Neural cell (in vitro differentiated cells): Measurements from ENCODE around the gene PRR14. TPM values are rescaled to one million over a fixed set of nuclear protein-coding genes. Genes with fewer than 3 reads are reported as not detected.
A peak's percentile ranks its signal among the peaks of the same experiment; 100 is the strongest.

Experiments used
- H2AFZ ChIP-seq: fragments of 200-600, 300-800 bp; sonication (generic), shearing (Covaris generic); 2 replicates; pipeline ENCODE4 v1.6.0; 2014; ENCODE audit warnings: low read depth, mild to moderate bottlenecking, antibody characterized with exemption, low read length, moderate library complexity
- H3F3A ChIP-seq: fragments of 200-600 bp; shearing (Covaris generic); 2 replicates; pipeline ENCODE4 v1.6.1; 2016; ENCODE audit warnings: mild to moderate bottlenecking, moderate library complexity, mixed read lengths, antibody characterized with exemption, low read length; ENCODE audit not compliant: insufficient read depth, poor library complexity, severe bottlenecking
- H3K27ac ChIP-seq: fragments of 200-600, 300-800 bp; sonication (generic), shearing (Covaris generic); 2 replicates; pipeline ENCODE4 v1.5.1; 2014; ENCODE audit warnings: mild to moderate bottlenecking, low read length, moderate library complexity
- H3K27me3 ChIP-seq: fragments of 300-800, 200-600 bp; sonication (generic), shearing (Covaris generic); 2 replicates; pipeline ENCODE4 v1.6.0; 2014; ENCODE audit warnings: mild to moderate bottlenecking, low read depth, low read length, moderate library complexity; ENCODE audit not compliant: insufficient read depth
- H3K36me3 ChIP-seq: fragments of 300-800, 200-600 bp; sonication (generic), shearing (Covaris generic); 2 replicates; pipeline ENCODE4 v1.5.1; 2014; ENCODE audit warnings: mild to moderate bottlenecking, antibody characterized with exemption, low read length, moderate library complexity; ENCODE audit not compliant: insufficient read depth
- H3K4me2 ChIP-seq: fragments of 300-800, 200-600 bp; sonication (generic), shearing (Covaris generic); 2 replicates; pipeline ENCODE4 v1.6.0; 2014; ENCODE audit warnings: mild to moderate bottlenecking, low read length
- H3K4me3 ChIP-seq: fragments of 300-800, 200-600 bp; sonication (generic), shearing (Covaris generic); 2 replicates; pipeline ENCODE4 v1.5.1; 2014; ENCODE audit warnings: mild to moderate bottlenecking, low read length, moderate library complexity
- H3K79me2 ChIP-seq: fragments of 200-600 bp; shearing (Covaris generic); replicated peaks from 2 replicates; pipeline ENCODE4 v1.6.0; 2014; ENCODE audit warnings: mild to moderate bottlenecking, low read length, moderate library complexity; ENCODE audit not compliant: insufficient read depth
- H3K9ac ChIP-seq: fragments of 300-800, 200-600 bp; sonication (generic), shearing (Covaris generic); 2 replicates; pipeline ENCODE4 v1.6.1; 2016; ENCODE audit warnings: mild to moderate bottlenecking, low read length, mixed read lengths
- H3K9me2 ChIP-seq: fragments of 200-600 bp; shearing (Covaris generic); 2 replicates; pipeline ENCODE4 v1.6.1; 2016; ENCODE audit warnings: mild to moderate bottlenecking, low read length, mixed read lengths; ENCODE audit not compliant: insufficient read depth
- H3K9me3 ChIP-seq: fragments of 200-600, 300-800 bp; sonication (generic), shearing (Covaris generic); 2 replicates; pipeline ENCODE4 v1.6.1; 2016; ENCODE audit warnings: mild to moderate bottlenecking, mixed run types, low read length, moderate library complexity, mixed read lengths
- H4K20me1 ChIP-seq: fragments of 200-600 bp; shearing (Covaris generic); 2 replicates; pipeline ENCODE4 v1.6.1; 2016; ENCODE audit warnings: mild to moderate bottlenecking, mixed run types; ENCODE audit not compliant: insufficient read depth
- EP300 ChIP-seq: fragments of 450-650 bp; conservative IDR thresholded peaks from 2 replicates; pipeline ENCODE4 v1.6.1; 2014; ENCODE audit warnings: antibody characterized with exemption, mild to moderate bottlenecking, moderate library complexity; ENCODE audit not compliant: poor library complexity, severe bottlenecking
- EZH2 ChIP-seq: fragments of 200-600, 300-800 bp; shearing (Covaris generic), sonication (generic); IDR thresholded peaks from 2 replicates; pipeline ENCODE4 v1.6.1; 2014; ENCODE audit warnings: antibody characterized with exemption, low read length, borderline replicate concordance, mild to moderate bottlenecking; ENCODE audit not compliant: insufficient read depth, poor library complexity, severe bottlenecking
- MXI1 ChIP-seq: fragments of 450-650 bp; conservative IDR thresholded peaks from 2 replicates; pipeline ENCODE4 v1.6.1; 2014; ENCODE audit warnings: antibody characterized with exemption, mild to moderate bottlenecking; ENCODE audit not compliant: poor library complexity, severe bottlenecking
- POLR2AphosphoS5 ChIP-seq: IDR thresholded peaks from 2 replicates; pipeline ENCODE4 v1.6.1; 2012
- RAD21 ChIP-seq: fragments of 450-650 bp; conservative IDR thresholded peaks from 2 replicates; pipeline ENCODE4 v1.6.1; 2014; ENCODE audit warnings: antibody characterized with exemption, mild to moderate bottlenecking, moderate library complexity
- SMC3 ChIP-seq: fragments of 450-650 bp; conservative IDR thresholded peaks from 2 replicates; pipeline ENCODE4 v1.6.1; 2014; ENCODE audit warnings: antibody characterized with exemption, mild to moderate bottlenecking, moderate library complexity; ENCODE audit not compliant: poor library complexity
- TAF1 ChIP-seq: IDR thresholded peaks from 2 replicates; pipeline ENCODE4 v1.6.1; 2012; ENCODE audit warnings: low read depth
- polyA plus RNA-seq: library from polyadenylated mRNA; depleted of rRNA; stranded (reverse); fragments of >200 nt; gene quantifications from 2 replicates; pipeline ENCODE4 v1.2.3, GENCODE V29; 2014
- TF ChIP-seq, protein P1 (sequence below): fragments of 450-650 bp; IDR thresholded peaks from 2 replicates; pipeline ENCODE4 v1.5.1; 2014; ENCODE audit warnings: antibody characterized with exemption, mild to moderate bottlenecking, moderate library complexity; ENCODE audit not compliant: poor library complexity, severe bottlenecking
- TF ChIP-seq, protein P2 (sequence below): IDR thresholded peaks from 2 replicates; pipeline ENCODE4 v1.6.1; 2012; ENCODE audit warnings: borderline replicate concordance

The PRR14 gene
- polyA plus RNA-seq, 1 donor from 2014 or later, result 23.3 TPM

DNA sequence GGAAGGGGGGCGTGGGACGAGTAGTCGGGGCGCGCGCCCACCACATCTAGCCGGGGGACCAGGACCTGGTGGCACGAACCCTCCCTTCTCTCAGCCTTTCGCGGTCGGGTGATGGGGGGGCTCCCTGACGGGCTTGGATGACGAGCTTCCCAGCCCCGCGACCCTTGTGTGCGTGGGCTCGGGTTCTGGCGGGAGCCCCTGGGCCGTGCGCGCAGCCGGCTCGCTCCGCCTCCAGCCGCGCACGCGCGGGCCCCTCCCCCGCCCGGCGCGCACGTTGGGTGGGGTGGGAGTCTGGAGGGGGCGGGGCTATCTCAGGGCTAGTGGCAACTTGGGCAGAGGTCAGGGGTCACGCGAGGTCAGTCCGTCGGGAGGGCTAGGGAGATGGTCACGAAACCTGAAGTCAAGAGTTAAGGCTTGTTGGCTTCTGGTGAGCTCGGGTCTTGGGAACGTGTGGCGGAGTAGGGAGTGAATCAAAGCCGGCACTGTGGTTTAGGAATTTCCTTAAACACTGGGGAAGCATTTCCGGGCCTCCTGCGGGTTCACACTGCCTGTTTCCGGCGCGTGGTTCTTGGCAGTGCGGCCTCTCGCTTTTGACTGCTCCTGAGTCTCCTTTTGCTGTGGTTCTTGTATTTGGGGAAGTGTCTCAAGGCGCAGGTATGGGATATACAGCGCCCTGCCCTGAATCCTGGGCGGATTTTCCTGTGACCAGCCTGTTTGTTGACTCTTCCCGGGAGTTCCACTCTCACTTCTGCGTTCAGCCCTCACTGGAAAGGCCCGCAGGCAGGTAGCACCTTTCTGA, 48.3 kb downstream of the PRR14 start, which contains the start of gene SRCAP:
Gene SRCAP, plus strand, starts transcription at position 356 of the 799 bp plus-strand sequence. CDS start 1,654 bp downstream, outside the sequence.
- H3F3A ChIP-seq, result no peaks in the 10 kb centered on the region
- H2AFZ ChIP-seq, result peak within 1 kb of the TSS; percentile 88
- peak within 1 kb of the TSS; percentile 93 for H3K4me2 ChIP-seq
- H3K9me2 ChIP-seq, result no peaks in the 10 kb centered on the region
- H3K9ac ChIP-seq, result peak within 1 kb of the TSS; percentile 99
- H3K36me3 ChIP-seq, result peaks cover 2% of the 10 kb centered on the region
- H3K9me3 ChIP-seq, result no peaks in the 10 kb centered on the region
- peak; percentile 76 for TF ChIP-seq POLR2AphosphoS5
- TF ChIP-seq TAF1, result peak; percentile 50
- TF ChIP-seq MXI1, result peak; percentile 72
- TF ChIP-seq, protein P1, sequence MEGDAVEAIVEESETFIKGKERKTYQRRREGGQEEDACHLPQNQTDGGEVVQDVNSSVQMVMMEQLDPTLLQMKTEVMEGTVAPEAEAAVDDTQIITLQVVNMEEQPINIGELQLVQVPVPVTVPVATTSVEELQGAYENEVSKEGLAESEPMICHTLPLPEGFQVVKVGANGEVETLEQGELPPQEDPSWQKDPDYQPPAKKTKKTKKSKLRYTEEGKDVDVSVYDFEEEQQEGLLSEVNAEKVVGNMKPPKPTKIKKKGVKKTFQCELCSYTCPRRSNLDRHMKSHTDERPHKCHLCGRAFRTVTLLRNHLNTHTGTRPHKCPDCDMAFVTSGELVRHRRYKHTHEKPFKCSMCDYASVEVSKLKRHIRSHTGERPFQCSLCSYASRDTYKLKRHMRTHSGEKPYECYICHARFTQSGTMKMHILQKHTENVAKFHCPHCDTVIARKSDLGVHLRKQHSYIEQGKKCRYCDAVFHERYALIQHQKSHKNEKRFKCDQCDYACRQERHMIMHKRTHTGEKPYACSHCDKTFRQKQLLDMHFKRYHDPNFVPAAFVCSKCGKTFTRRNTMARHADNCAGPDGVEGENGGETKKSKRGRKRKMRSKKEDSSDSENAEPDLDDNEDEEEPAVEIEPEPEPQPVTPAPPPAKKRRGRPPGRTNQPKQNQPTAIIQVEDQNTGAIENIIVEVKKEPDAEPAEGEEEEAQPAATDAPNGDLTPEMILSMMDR, result no peak
- no peak for TF ChIP-seq EP300
- no peak for TF ChIP-seq RAD21
- H4K20me1 ChIP-seq, result peaks cover 2% of the 10 kb centered on the region
- H3K27ac ChIP-seq, result peak within 1 kb of the TSS; percentile 100
- peak within 1 kb of the TSS; percentile 98 for H3K4me3 ChIP-seq
- H3K27me3 ChIP-seq, result no peaks in the 10 kb centered on the region
- peaks cover 29% of the 10 kb centered on the region for H3K79me2 ChIP-seq

DNA sequence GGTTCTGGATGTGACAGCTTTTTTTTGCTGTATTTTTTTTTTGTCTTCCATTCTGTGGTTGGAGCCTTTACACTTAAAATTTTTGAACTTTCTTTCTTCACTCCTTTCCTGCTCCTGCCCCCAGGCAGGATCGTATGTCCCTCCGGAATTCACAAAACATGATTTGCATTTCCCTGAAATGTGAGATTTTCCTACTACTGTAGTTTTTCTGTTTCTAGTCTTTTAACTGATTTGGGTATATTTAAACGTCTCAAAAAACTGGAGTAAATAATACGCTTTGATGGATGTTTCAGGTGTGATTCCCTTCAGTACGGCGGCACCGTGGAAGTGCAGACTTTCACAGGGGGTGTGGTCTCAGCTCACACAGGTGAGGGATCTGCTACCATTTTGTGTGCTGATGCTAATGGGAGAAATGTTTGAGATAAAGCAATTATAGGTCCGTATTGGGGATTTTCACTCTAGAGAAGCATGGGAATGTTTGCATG, 48.9 kb downstream of the PRR14 start:
- TF ChIP-seq RAD21, result no peak
- Histone ChIP-seq H3F3A (no peaks in the 10 kb centered on the region), H3K9ac (peak overlapping the region; percentile 99), H3K27me3 (no peaks in the 10 kb centered on the region), H3K9me2 (no peaks in the 10 kb centered on the region), H3K36me3 (peaks cover 5% of the 10 kb centered on the region), H3K79me2 (peaks cover 29% of the 10 kb centered on the region), H3K4me2 (peak overlapping the region; percentile 93), H3K9me3 (no peaks in the 10 kb centered on the region), H3K27ac (peak overlapping the region; percentile 100), H4K20me1 (peaks cover 2% of the 10 kb centered on the region), H2AFZ (no peak overlapping the region), H3K4me3 (peak overlapping the region; percentile 98)

DNA sequence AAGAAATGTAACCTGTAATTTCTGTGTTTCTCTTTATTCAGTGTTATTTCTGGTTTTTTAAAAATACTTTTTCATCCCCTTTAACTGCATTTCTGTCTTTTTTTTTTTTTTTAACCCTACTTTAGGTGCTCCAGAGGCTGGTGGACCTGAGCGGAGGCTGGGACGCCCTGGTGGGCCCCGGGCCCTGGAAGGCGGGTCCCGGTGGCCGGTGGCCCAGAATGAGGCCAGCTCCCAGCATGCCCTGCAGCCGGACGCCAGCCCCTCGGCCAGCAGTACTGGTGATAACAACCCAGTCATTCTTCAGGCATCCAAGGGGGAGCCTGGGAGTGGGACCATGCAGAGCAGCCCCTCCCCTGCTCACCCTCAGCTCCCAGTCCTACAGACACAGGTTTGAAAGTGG, 49.7 kb downstream of the PRR14 start:
- Histone ChIP-seq H3K9me2 (no peaks in the 10 kb centered on the region), H3K9me3 (no peaks in the 10 kb centered on the region), H4K20me1 (peaks cover 2% of the 10 kb centered on the region), H3K4me2 (no peak overlapping the region), H2AFZ (no peak overlapping the region), H3F3A (no peaks in the 10 kb centered on the region), H3K36me3 (peaks cover 5% of the 10 kb centered on the region), H3K4me3 (peak overlapping the region; percentile 98), H3K79me2 (peaks cover 29% of the 10 kb centered on the region), H3K9ac (no peak overlapping the region), H3K27ac (no peak overlapping the region), H3K27me3 (no peaks in the 10 kb centered on the region)
- no peak for TF ChIP-seq POLR2AphosphoS5
- no peak for TF ChIP-seq RAD21
- no peak for TF ChIP-seq SMC3
- TF ChIP-seq EP300, result no peak
- TF ChIP-seq, protein P1, result no peak
- TF ChIP-seq EZH2, result no peak
- TF ChIP-seq MXI1, result no peak
- TF ChIP-seq, protein P2, sequence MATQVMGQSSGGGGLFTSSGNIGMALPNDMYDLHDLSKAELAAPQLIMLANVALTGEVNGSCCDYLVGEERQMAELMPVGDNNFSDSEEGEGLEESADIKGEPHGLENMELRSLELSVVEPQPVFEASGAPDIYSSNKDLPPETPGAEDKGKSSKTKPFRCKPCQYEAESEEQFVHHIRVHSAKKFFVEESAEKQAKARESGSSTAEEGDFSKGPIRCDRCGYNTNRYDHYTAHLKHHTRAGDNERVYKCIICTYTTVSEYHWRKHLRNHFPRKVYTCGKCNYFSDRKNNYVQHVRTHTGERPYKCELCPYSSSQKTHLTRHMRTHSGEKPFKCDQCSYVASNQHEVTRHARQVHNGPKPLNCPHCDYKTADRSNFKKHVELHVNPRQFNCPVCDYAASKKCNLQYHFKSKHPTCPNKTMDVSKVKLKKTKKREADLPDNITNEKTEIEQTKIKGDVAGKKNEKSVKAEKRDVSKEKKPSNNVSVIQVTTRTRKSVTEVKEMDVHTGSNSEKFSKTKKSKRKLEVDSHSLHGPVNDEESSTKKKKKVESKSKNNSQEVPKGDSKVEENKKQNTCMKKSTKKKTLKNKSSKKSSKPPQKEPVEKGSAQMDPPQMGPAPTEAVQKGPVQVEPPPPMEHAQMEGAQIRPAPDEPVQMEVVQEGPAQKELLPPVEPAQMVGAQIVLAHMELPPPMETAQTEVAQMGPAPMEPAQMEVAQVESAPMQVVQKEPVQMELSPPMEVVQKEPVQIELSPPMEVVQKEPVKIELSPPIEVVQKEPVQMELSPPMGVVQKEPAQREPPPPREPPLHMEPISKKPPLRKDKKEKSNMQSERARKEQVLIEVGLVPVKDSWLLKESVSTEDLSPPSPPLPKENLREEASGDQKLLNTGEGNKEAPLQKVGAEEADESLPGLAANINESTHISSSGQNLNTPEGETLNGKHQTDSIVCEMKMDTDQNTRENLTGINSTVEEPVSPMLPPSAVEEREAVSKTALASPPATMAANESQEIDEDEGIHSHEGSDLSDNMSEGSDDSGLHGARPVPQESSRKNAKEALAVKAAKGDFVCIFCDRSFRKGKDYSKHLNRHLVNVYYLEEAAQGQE, result no peak
- no peak for TF ChIP-seq TAF1
